ENCODE measurements around the gene SMAD5.

SMAD5 gene

GRCh38 chr5:136215812-136216211, 83.2 kb downstream of the SMAD5 start:
- TF ChIP-seq CTCF (IDR thresholded peaks at IDR 0.05), result no peak

DNA sequence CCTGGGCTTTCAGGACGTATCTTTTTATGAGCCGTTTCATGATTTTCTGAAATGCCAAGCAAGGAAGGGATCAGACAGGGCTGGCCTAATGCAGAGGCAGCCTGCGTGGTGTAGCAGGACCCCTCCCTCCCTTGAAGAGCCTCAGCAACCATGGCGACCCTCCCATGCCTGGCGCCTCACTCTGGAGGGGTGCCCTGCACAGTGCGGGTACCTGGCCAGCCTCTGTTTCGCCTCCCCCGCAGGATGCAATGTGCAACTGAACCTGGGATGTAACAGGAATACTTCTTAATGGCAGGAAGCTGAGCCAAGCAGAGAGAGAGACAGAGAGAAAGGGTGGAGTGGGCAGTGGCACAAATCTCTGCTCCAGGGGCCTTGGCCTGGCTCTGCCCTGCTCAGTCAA, 83.6 kb downstream of the SMAD5 start:
- no peak for TF ChIP-seq CTCF (IDR thresholded peaks at IDR 0.05)

- TF ChIP-seq CTCF (IDR thresholded peaks at IDR 0.05), result no peak
Measured at GRCh38 chr5:136221340-136221739, 88.7 kb downstream of the SMAD5 start.

DNA sequence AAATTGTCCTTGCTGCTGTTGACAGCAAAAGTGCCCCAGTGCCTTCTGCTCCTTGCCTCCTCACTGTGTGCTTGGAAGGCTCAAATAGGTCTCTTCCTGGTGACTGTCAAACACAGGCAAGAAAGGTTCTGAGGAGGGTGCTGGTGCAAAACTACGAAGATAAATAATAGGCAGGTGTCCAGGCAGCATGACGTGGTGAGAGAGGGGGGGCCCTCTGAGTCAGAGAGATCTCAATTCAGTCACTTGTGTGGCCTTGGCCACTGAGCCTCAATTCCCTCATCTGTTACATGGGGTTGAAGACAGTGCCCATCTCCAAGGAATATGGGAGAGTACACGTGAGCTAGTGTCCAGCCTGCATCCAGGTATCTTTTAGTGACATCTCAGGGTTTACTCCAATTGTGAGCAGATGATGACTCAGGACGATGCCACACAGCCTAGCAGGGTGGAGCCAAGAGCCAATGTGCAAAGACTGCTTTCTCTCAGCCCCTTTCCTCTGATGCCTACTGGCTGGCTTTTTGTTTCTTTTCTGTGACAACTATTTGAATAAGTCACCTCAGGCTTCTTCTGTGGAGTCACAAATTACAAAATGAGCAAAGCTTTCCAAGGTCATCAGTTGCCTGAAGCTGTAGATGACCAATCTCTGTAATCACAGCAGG, 90.1 kb downstream of the SMAD5 start:
- no peak for TF ChIP-seq CTCF (IDR thresholded peaks at IDR 0.05)

DNA sequence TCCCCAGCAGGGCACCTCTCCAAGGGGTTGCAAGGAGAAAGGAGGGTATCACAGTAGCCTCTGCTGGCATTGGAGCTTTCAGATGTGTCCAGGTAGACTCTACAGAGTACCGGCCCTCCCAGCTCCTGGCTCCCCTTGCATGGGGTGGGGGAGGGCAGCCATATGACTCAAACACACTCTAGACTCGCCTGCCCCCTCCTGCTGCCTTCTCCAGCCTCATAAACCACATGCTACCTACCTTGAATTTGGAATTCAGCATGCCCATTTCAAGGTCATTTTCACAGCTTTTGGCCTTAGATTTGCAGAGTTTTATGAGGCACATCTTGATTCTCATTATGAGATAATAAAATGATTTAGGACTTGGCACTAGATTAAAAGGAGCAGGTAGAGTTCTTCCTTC, 93.2 kb downstream of the SMAD5 start:
- TF ChIP-seq CTCF (IDR thresholded peaks at IDR 0.05), result no peak

DNA sequence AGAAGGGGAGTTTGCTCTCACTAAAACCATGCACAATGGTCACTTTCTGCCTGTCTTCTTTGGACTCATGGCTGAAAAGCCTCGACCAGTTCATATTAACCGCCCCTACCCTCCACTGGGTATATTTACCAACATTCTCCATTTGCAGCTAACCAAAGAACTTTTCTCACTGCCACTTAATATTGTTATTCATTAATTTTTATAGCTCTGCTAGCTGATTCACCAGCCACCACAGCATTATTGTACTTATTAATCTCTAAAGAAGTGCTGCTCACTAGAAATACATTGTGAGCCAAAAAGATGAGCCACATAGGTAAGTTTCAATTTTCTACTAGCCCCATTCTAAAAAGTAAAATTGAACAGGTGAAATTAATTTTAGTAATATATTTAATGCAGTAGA, 93.8 kb downstream of the SMAD5 start:
- TF ChIP-seq CTCF (IDR thresholded peaks at IDR 0.05), result no peak

DNA sequence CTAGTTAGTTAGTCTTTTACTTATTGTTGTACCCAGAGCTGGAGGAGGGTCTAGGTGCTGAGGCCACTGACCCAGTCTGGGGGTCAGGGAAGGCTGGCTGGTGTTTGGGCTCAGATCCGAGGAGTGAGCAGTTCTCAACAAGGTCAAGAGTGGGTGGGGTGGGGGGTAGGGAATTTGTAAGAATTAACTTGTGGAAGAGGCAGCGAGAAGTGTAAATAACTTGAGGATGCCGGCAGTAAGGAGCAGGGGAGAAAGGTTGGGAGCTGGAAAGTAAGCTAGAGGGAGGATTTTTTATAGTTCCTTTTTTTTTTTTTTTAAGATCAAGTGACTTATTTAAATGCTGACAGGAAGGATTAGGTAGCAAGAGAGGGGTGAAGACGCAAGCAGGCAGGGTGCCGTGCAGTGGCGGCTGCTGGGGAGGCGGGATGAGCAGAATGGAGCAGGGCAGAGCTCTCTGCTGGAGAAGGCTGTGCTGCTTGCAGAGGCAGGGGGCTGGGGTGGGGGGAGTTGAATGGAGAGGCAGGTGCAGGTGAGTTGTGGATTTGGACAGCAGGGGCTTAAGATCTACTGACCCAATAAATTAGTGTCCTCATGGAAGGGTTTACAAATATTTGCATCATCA, 95.6 kb downstream of the SMAD5 start:
- TF ChIP-seq CTCF (IDR thresholded peaks at IDR 0.05), result no peak

Measured in LNCAP (cell line).